Sigmoid colon (tissue), 7 donors: ENCODE measurements around the gene SPAG5. TPM values are rescaled to one million over a fixed set of nuclear protein-coding genes. Genes with fewer than 3 reads are reported as not detected.

ENCODE experiments used
- DNase-seq: peaks from one replicate; pipeline ENCODE4 v3.0.0-alpha.2; 2019
- H3K27ac ChIP-seq, 4 donors: fragments of 200-600 bp; sonication (generic); one replicate each; pipeline ENCODE4 v1.5.1; 2016 to 2019; ENCODE audit warnings: mild to moderate bottlenecking in 1 of 4
- H3K27me3 ChIP-seq, 3 donors: fragments of 200-600 bp; sonication (generic); one replicate each; pipeline ENCODE4 v1.5.1; 2019; ENCODE audit warnings: mild to moderate bottlenecking in 1 of 3
- H3K36me3 ChIP-seq, 4 donors: fragments of 200-600 bp; sonication (generic); one replicate each; pipeline ENCODE4 v1.5.1; 2016 to 2019
- H3K4me1 ChIP-seq, 4 donors: fragments of 200-600 bp; sonication (generic); one replicate each; pipeline ENCODE4 v1.5.1; 2017 to 2019
- H3K4me3 ChIP-seq, 4 donors: fragments of 200-600 bp; sonication (generic); one replicate each; pipeline ENCODE4 v1.5.1; 2017 to 2019; ENCODE audit warnings: mild to moderate bottlenecking in 2 of 4, moderate library complexity in 1 of 4
- H3K9me3 ChIP-seq, 4 donors: fragments of 200-600 bp in 3 of 4; sonication (generic) in 3 of 4; one replicate each; pipeline versions ENCODE4 v1.5.1 to v1.6.1; 2013 to 2019
- EP300 ChIP-seq, 4 donors: sonication (generic); formaldehyde crosslinking; IDR thresholded peaks; one replicate each; pipeline ENCODE4 v1.6.1; 2017; ENCODE audit warnings: antibody characterized with exemption in 4 of 4
- POLR2A ChIP-seq, 2 donors: fragments of 450-650 bp; IDR thresholded peaks; one replicate each; pipeline ENCODE4 v1.6.1; 2016; ENCODE audit warnings: antibody characterized with exemption in 2 of 2, mild to moderate bottlenecking in 2 of 2, moderate library complexity in 2 of 2
- POLR2AphosphoS5 ChIP-seq, 4 donors: sonication (generic); formaldehyde crosslinking; IDR thresholded peaks; one replicate each; pipeline ENCODE4 v1.6.1; 2017; ENCODE audit warnings: antibody characterized with exemption in 4 of 4
- WGBS, 2 donors: extraction: QIAGEN DNeasy Blood & Tissue Kit; methylation state at CpG; one replicate each; pipeline ENCODE4 v1.1.7; 2013; 5-methylcytosine and 5-hydroxymethylcytosine counted together
- intact Hi-C: fragments of 100-400 bp; cut with DNase I; formaldehyde crosslinking; loops from one replicate; pipeline ENCODE4 v1.15.1; 2023
- polyA plus RNA-seq, 3 donors: library from polyadenylated mRNA; stranded (reverse); fragments of 200-250 nt; gene quantifications; one replicate each; pipeline ENCODE4 v1.2.3, GENCODE V29; 2013
- total RNA-seq, 4 donors: library from RNA; depleted of rRNA; stranded (reverse); fragments of >200 nt; gene quantifications; one replicate each; pipeline ENCODE4 v1.1.0, GENCODE V29; 2016
- TF ChIP-seq, protein P1 (sequence below), 4 experiments: fragments of 450-650 bp in 3 of 4; fragments of 200-600 bp in 1 of 4; IDR thresholded peaks; one replicate each; pipeline ENCODE4 v1.5.1; 2016 to 2019; ENCODE audit warnings: antibody characterized with exemption in 4 of 4, mild to moderate bottlenecking in 3 of 4, moderate library complexity in 2 of 4
- donor health status: healthy with polysubstance abuse.
- donor health status: Bipolar disorder and iron deficiency.
- donor health status: healthy.

The SPAG5 gene
- total and polyA plus RNA-seq, 7 donors: 0.33 to 35.2 (median 3.9) TPM

DNA sequence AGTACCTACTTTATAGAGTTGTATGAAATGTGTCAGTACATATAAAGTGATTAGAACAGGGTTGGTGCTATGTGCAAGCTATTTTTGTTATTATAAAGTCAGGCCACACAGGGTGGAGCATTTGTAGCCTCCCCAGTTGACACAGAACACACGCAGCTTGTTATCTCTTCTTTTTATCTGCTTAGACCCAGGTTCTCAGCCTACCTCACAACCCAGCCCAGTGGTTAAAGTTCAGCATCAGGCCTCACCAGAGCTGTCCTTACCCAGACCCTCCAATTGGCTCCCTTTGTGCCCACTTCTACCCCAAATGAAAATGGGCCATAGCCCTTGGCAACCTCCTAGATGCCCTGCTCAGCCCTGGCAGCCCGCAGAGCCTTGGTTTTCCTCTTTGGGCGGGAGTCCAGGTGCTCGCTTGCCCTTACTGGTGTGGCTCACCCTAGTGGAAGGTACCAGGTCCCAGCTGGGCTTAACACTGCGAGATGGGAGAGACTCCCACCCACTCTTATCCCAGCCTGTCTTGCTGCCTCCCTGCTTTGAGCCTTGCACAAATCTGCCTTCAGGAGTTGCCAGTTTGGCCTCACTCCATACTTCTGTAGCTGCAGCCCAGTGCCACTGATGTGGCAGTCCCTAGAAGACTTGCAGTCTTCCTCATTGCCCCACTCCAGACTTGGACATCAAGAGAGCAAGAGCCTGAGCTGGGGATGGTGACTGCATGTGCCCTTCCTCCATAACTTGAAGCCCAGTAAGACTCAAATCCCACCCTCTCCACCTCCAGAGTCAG, 26.4 kb downstream of the SPAG5 start:
- intact Hi-C loops: no loop called here
- TF ChIP-seq EP300 (IDR thresholded peaks at IDR 0.05) (no peak), POLR2AphosphoS5 (IDR thresholded peaks at IDR 0.05) (no peak), POLR2A (IDR thresholded peaks at IDR 0.05) (no peak)
- TF ChIP-seq, protein P1, sequence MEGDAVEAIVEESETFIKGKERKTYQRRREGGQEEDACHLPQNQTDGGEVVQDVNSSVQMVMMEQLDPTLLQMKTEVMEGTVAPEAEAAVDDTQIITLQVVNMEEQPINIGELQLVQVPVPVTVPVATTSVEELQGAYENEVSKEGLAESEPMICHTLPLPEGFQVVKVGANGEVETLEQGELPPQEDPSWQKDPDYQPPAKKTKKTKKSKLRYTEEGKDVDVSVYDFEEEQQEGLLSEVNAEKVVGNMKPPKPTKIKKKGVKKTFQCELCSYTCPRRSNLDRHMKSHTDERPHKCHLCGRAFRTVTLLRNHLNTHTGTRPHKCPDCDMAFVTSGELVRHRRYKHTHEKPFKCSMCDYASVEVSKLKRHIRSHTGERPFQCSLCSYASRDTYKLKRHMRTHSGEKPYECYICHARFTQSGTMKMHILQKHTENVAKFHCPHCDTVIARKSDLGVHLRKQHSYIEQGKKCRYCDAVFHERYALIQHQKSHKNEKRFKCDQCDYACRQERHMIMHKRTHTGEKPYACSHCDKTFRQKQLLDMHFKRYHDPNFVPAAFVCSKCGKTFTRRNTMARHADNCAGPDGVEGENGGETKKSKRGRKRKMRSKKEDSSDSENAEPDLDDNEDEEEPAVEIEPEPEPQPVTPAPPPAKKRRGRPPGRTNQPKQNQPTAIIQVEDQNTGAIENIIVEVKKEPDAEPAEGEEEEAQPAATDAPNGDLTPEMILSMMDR (IDR thresholded peaks at IDR 0.05): no peak
- peak overlapping the region in 3 of 4 donors; percentile 94 to 98 (median 97) for H3K4me3 ChIP-seq
- H3K36me3 ChIP-seq: peaks cover 0 to 2% (median 0%) of the 10 kb centered on the region in 4 donors
- DNase-seq: no peak
- H3K9me3 ChIP-seq: no peaks in the 10 kb centered on the region
- WGBS, 2 donors: 41 to 80% methylated on average over 5 of the region's 5 CpGs
- peak overlapping the region; percentile 72 to 85 (median 83) for H3K27ac ChIP-seq
- H3K4me1 ChIP-seq: peaks cover 0 to 32% (median 27%) of the 10 kb centered on the region in 4 donors
- no peaks in the 10 kb centered on the region for H3K27me3 ChIP-seq

DNA sequence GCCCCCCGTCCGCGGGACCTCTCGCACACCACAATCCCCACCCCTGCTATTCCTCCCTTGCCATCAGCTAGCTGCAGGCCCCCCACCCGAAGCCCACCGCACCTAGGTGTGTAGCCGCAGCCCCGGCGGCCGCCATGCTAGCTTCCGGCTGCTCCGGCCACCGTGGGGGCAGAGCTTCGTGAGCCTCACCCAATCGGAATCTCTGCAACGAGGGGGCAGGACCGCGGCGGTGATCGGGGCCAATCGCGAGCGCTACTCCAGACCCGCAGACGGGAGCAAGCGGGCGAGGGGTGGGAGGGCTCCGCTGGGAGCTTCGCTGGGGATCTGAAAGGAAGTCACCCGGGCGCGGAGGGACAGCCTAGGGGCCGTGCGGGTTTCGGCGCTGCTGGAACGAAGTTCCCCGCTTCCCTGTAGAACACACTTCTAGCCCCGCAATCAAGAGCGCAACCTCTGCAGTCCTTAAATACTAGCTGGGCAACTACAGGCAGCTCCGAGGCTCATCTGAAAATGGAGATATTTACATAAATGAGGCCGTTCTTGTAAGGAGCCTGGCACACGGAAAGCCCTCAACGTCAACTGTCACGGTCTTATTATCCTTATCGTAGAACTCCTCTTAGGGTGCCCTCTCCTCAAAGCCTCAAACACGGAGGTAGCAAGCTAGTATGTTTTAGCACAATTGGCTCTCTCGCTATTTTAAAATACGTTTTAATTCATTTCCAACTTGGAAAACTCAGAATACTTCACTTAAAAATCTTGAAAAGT, 27.3 kb downstream of the SPAG5 start, which contains the start of gene PIGS:
TSS of gene PIGS (minus strand) at position 164 of the 762 bp plus-strand sequence. CDS start at position 136, 28 bp downstream.
- Histone ChIP-seq H3K36me3 (peaks cover 0 to 11% (median 0%) of the 10 kb centered on the region in 4 donors), H3K4me3 (peak within 1 kb of the TSS; percentile 94 to 98 (median 96)), H3K4me1 (peaks cover 0 to 24% (median 20%) of the 10 kb centered on the region in 4 donors), H3K27ac (peak within 1 kb of the TSS; percentile 72 to 85 (median 83)), H3K9me3 (no peaks in the 10 kb centered on the region), H3K27me3 (no peaks in the 10 kb centered on the region)
- DNase-seq: peak; percentile 97
- TF ChIP-seq POLR2A (IDR thresholded peaks at IDR 0.05) (peak; percentile 69 to 81), POLR2AphosphoS5 (IDR thresholded peaks at IDR 0.05) (peak; percentile 74 to 93 (median 90)), EP300 (IDR thresholded peaks at IDR 0.05) (no peak)
- TF ChIP-seq, protein P1 (IDR thresholded peaks at IDR 0.05): no peak
- WGBS, 2 donors: 1% methylated on average over 49 of the region's 49 CpGs
- intact Hi-C loops: loop anchor here (2.0 kb wide), 1 partner anchor 27 kb away; the partner anchor contains the start of gene SPAG5

DNA sequence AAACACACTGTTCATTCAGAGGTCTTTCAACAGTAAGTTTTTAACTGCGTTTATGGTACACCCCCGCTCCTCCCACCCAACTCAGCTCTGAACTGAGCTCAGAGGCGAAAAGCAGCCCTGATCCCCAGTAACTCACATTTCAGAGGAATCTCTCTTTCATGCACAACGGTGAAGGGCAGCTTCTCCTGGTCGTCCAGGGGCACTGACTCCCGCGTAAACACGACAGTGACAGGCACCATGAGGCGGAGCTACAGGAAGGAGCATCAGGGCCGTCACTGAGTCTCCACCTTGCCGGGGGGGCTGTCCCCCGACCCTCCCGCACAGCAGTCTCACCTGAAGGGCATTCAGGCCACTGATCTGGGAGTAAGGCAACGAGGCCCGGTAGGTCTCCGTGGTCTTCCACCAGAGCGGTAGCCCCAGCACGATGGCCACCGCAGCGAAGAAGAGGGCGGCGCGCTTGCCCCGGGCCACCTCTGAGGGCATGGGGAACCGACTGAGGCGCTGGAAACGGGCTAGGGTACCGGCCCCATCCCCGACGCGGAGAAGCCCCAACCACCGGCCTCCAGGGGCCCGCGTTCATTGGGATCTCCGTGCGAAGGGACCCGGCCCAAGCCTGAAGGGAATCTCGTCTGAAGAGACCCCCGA, 28.0 kb downstream of the SPAG5 start:
- Histone ChIP-seq H3K27ac (peak overlapping the region; percentile 72 to 85 (median 83)), H3K9me3 (no peaks in the 10 kb centered on the region), H3K4me1 (peaks cover 0 to 24% (median 20%) of the 10 kb centered on the region in 4 donors), H3K36me3 (peaks cover 0 to 12% (median 0%) of the 10 kb centered on the region in 4 donors), H3K27me3 (no peaks in the 10 kb centered on the region), H3K4me3 (peak overlapping the region; percentile 94 to 98 (median 96))
- peak; percentile 73 for DNase-seq
- TF ChIP-seq POLR2AphosphoS5 (IDR thresholded peaks at IDR 0.05) (no peak), POLR2A (IDR thresholded peaks at IDR 0.05) (no peak), EP300 (IDR thresholded peaks at IDR 0.05) (no peak)
- TF ChIP-seq, protein P1 (IDR thresholded peaks at IDR 0.05): no peak
- intact Hi-C loops: loop anchor here (2.0 kb wide), 1 partner anchor 28 kb away; the partner anchor contains the start of gene SPAG5
- 1% methylated on average over 39 of the region's 39 CpGs for WGBS, 2 donors

DNA sequence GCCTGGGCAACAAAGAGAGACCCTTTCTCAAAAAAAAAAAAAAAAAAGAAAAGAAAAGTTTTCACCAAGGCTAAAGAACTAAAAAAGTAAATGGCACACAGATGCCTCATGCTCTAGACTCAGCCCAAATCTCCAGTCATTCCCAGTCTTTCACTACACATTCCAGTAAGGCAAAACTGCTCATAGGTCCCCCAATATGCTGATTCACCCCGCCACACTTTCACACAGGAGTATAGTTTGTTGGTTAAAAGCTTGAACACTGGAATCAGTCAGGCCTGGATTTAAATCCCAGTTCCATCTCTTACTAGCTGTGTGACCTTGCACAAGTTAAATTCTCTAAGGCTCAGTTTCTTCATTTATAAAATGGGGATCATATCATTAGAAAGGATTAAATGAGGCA, 29.4 kb downstream of the SPAG5 start:
- intact Hi-C loops: no loop called here
- no peaks in the 10 kb centered on the region for H3K27me3 ChIP-seq
- no peaks in the 10 kb centered on the region for H3K9me3 ChIP-seq
- H3K4me1 ChIP-seq: peaks cover 0 to 24% (median 20%) of the 10 kb centered on the region in 4 donors
- no peak overlapping the region for H3K4me3 ChIP-seq
- 94 to 97% methylated on average over 1 of the region's 1 CpG for WGBS, 2 donors
- DNase-seq: peak; percentile 14
- TF ChIP-seq EP300 (IDR thresholded peaks at IDR 0.05) (no peak), POLR2AphosphoS5 (IDR thresholded peaks at IDR 0.05) (no peak), POLR2A (IDR thresholded peaks at IDR 0.05) (no peak)
- TF ChIP-seq, protein P1 (IDR thresholded peaks at IDR 0.05): no peak
- H3K36me3 ChIP-seq: peaks cover 0 to 15% (median 0%) of the 10 kb centered on the region in 4 donors
- H3K27ac ChIP-seq: no peak overlapping the region
